Testis (tissue), 2 donors: Measurements from ENCODE around the gene ADAMTS16.

Source experiments
- CTCF ChIP-seq, 3 experiments: fragments of 450-650 bp in 2 of 3; fragments of 200-600 bp in 1 of 3; sonication (generic) in 1 of 3; IDR thresholded peaks; one replicate each; pipeline ENCODE4 v1.5.1; 2016 to 2019; ENCODE audit warnings: antibody characterized with exemption in 3 of 3, mild to moderate bottlenecking in 2 of 3, moderate library complexity in 1 of 3
- POLR2A ChIP-seq: fragments of 450-650 bp; IDR thresholded peaks from one replicate; pipeline ENCODE4 v1.6.1; 2017; ENCODE audit warnings: antibody characterized with exemption, mild to moderate bottlenecking, moderate library complexity

DNA sequence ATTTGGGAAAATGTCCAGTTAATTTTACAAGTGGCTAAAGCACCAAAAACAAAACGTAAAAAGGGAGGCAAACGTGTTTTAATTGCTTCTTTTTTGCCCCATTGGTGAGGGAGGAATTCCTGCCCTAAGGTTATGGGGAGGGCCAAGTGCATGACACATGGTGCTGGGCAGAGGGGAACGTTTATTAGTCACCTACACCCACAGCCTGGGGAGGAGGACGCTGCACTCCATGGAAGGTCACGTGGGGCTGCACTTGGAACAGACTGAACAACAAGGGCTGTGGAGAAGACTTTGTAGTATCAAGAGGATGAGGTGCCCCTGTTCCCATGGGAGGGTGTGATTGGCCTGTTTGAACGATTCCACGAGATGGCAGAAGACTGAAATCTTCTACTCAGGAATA lies 13.7 kb upstream of the ADAMTS16 start:
- TF ChIP-seq CTCF (IDR thresholded peaks at IDR 0.05) (no peak), POLR2A (no peak)
